ENCODE results near the gene COMMD6.

The COMMD6 gene

DNA sequence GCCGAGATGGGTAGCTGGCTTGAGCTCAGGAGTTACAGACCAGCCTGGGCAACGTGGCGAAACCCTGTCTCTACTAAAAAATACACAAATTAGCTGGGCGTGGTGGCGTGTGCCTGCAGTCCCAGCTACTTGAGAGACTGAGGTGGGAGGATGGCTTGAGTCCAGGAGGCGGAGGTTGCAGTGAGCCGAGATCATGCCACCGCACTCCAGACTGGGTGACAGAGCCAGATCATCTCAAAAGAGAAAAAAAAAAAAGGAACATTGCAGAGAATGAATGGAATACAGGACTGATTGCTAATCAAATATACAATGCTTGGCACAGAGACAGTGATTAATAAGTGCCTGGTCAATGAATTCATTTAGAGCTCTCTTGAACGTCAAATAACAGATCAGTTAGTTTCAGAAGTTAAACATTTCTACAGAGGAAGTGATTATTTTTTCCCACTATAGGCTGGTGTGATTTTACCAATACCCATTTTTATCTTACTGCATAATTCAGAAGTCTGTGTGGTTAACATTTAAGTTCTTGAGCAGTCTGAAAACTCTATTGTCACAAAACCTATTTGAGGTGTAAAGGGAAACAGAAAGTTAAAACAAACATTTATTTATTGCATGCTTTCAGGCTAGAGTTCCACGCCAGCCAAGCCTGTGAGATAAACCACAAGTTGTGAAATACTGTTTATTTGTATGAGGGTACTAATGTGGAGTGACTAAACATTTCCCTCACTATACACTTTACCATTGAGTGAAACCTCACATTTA, 48.0 kb downstream of the COMMD6 start:
- no peak for DNase-seq
- in situ Hi-C loops (cut with HindIII; ENCODE audit: low pct_ligation_motif_present, low pct_unique_long_range_greater_than_20kb, low sequenced_read_pairs): no loop called here

DNA sequence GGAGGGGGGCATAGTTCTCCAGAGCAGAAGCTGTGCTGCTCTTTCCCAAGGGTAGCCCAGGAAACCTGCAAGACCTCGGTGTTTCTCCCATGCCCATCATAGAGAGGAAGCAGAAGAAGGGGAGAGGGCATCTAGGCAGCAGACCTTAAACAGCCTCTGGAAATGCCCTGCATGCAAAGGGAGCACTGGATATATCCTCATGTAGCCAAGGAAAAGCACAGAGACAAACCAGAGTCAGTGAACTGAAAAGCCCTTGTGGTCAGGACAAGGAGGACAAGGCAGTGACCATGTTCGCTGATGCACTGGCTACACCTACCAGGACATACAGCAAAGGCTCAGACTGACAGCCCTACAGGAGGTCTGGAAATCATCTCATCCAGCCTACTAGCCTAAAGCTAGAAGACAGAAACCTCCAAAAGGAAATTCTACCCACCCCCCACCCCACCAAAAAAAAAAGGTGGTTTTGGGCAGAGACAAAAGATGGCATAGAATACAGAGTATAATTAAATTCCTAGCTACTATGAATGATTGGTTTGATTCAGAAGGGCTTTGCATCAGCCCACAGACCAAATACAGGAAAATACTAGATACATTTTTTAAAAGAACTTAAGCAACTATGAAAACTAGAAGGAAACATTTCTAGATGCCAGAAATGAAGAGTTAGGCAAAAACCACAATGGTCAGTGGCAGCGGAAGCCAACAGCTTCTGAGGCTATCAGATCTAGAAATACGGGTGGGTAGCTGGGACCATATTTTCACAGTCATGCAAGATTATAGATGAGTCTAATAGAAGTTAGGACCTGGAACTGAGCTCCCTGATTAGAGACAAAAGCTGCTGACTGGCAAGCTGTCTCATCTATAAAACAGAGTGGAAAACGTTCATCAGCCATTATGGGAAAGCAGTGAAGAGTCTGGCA, 51.2 kb downstream of the COMMD6 start:
- in situ Hi-C loops (cut with HindIII; ENCODE audit: low pct_ligation_motif_present, low pct_unique_long_range_greater_than_20kb, low sequenced_read_pairs): no loop called here

DNA sequence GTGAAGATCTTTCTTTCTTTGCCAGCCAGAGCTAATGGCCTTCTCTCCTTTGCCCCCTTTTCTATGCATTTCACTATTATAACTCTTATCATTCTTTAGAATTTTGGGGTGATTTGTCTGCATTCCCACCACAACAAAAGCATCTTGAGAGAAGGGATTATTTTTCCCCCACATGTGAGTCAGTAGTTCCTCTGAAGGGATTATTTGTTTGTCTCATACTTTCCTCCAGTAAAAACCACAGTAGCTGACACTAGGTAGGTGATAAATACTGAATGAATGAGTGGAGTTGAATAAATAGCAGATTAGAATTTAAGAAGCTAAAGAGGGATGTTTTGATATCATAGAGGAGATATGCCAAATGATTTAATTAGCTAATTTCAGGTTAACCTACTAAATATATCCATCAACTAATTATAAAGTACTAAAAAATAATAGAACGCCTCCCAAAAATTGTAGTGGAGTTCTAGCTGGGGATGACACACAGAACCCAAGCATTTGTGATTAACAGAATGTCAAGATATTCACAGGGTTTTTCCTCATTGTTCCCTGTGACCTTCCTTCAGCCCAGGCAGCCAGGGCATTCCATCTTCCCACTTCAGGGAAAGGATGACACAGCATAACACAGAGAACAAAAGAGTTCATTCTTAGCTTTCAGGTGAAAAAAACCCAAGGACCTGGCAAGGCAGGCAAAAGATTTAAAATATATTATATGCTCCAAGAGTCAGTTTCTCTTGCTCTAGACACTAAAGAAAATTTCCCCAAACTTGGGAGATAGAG, 52.2 kb downstream of the COMMD6 start:
- DNase-seq: no peak
- in situ Hi-C loops (cut with HindIII; ENCODE audit: low pct_ligation_motif_present, low pct_unique_long_range_greater_than_20kb, low sequenced_read_pairs): no loop called here

More for the DNA sequence above, 51.2 kb downstream of the COMMD6 start:
- no peak for DNase-seq

DNA sequence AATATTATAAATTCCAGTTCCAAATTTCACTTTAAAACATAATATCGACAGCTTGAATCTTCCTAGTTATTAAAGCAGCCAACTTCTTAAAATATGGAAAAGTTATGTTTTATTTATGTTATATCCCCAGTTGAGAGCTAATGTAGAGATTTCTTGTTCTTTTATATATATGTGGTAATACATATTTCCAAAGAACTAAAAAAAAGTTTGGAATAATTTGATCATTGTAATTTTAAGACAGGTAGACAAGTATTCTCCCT, 54.9 kb downstream of the COMMD6 start:
- no peak for DNase-seq
- in situ Hi-C loops (cut with HindIII; ENCODE audit: low pct_ligation_motif_present, low pct_unique_long_range_greater_than_20kb, low sequenced_read_pairs): no loop called here

DNA sequence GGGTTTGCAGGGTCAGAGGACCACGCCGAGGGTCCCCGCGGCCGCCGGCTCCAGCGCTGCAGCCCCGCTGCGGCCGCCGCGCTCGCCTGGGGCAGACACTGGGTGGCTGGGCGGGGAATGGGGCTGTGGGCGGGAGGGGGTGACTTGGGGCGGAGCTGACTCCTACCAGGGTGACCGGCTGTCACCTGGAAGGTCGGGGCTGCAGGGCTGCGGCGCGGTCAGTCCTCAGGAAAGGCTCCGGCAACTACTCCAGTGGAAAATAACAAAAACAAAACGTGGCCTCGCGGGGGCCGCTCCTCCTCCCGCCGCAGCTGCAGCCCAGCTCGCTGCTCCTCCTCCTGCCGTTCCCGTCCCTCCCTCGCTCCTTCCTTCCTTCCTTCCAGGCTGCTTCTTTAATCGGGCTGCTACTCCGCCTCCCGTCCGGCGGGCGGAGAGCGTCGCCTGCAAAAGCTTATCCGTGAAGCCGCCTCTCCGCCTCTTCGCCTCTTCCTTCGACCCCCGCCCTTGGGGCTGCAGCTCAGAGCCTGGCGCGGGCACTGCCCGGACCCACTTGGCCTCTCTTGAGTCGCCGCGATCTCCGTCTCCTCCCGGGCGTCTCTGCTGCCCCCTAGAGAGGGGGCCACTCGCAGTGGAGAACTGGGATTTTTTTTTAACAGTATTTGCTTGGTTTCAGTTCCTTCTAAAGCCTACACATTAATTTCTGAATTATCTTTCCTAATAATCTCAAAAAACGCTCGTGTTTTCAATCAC, 55.4 kb downstream of the COMMD6 start, which contains the start of gene TBC1D4:
Gene TBC1D4 (minus strand): TSS at position 100 of the 750 bp plus-strand sequence. CDS start 402 bp downstream, outside the sequence.
- in situ Hi-C loops (cut with HindIII; ENCODE audit: low pct_ligation_motif_present, low pct_unique_long_range_greater_than_20kb, low sequenced_read_pairs): no loop called here
- DNase-seq: peak; percentile 92

DNA sequence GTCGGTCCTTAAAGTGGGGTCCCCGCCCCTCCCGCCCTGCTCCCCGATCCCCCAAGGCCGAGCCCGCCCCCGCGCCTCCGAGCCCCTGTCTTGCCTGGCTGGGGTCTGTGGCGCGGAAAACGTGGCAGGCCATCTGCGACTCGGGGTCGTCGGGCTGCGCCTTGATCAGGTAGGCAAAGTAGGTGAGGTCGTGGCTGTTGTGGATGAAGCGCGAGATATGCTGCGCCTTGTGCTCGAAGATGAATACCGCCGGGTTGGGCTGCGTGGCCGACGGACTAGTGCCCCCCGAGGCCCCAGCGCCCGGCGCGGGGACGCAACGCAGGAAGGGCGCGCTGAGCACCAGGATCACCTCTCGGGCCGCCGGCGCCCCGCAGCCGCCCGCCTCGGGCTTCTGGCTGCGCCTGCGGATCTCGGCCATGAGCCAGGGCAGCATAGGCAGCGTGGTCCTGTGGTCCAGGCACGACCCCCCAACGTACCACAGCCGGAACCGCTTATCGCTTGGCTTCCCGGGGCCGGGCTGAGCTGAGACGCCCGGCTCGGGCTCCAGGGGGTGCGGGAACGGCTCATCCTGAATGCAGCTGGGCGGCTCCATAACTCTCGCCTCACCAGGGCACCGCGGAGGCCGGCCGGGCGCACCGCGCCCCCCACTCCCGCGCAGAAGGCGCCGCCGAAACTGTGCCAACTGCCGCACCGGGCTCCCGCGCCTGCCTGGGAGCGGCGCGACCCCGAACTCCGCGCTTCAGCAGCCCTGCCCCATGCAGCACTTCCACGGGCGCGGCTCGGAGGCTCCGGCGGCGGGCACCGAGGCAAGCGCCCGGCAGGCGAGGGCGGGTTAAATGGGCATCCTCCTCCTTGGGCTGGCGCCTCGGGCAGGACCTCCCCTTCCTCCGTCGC, 56.2 kb downstream of the COMMD6 start:
- in situ Hi-C loops (cut with HindIII; ENCODE audit: low pct_ligation_motif_present, low pct_unique_long_range_greater_than_20kb, low sequenced_read_pairs): no loop called here

DNA sequence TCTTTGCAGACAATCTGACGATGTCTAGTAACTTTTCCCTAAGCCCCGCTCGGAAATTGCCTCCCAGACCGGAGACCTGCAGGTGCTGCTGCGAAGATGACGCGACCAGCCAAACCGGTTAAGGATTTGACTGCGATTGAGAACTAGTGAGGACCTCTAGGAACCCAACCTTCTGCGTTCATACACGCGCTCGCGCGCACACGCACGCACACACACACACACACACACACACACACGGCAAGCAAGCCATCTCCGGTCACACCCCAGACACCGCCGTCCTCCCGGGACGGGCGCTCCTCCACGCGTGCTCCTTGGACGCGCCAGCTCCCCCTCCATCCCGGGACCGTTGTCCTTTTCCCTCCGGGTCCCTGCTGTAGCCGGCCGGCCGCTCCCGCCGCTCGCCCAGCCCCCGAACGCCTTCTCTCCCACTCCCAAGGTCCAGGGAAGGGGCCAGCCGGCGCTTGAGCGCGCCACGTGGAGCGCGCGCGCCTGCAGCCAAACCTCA, 56.9 kb downstream of the COMMD6 start:
- DNase-seq: peak; percentile 61
- in situ Hi-C loops (cut with HindIII; ENCODE audit: low pct_ligation_motif_present, low pct_unique_long_range_greater_than_20kb, low sequenced_read_pairs): no loop called here

More for the DNA sequence above, 56.2 kb downstream of the COMMD6 start:
- DNase-seq: peak; percentile 27

DNA sequence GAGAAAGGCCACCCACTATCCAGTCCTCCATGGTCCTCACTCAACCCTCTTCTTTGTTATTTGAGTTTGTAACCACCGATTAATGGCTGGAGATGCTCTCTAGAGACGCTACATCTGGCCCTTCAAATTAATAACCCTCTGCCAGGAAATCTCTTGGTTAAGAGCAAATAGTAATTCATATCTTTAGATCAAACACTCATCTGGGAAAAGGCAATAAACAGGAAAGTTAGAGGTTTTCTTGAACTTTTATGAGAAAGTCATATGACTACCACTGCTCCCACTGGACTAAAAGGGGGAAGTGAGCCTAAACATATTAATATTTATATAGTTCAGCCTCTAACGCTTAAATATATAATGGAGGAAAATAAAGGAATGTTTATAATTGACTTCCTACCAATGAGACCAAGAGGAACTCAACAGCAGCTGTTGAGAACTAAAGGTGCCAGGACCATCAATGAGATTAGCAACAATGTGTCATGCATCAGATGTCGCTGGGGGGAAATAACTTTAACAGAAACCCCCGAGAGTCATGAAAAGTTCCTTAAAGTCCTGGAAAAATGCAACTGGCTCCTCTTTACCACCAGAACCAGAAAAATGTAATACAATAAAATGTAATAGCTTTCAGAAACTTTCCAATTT, 58.4 kb downstream of the COMMD6 start:
- no peak for DNase-seq
- in situ Hi-C loops (cut with HindIII; ENCODE audit: low pct_ligation_motif_present, low pct_unique_long_range_greater_than_20kb, low sequenced_read_pairs): no loop called here

DNA sequence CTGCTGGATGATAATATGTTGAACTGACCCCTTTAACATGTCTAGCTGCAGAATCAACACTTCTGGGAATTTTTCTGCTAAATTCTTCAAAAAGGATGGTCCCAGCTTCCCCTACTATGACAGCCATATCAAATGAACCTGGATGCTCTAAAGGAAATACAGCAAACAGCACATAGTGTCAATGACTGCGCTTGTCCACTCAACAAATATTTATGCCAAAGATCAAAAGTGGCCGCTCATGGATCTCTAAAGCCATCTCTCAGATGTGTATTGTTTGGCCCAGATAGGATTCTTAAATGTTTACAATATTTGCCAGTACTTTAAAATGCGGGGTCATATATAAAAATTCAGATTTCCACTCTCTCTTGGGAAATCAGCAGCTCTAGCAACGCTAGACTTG, 59.0 kb downstream of the COMMD6 start:
- in situ Hi-C loops (cut with HindIII; ENCODE audit: low pct_ligation_motif_present, low pct_unique_long_range_greater_than_20kb, low sequenced_read_pairs): no loop called here
- DNase-seq: no peak

Measured in ACHN (cell line).